CD4-positive, alpha-beta T cell treated with Interferon alpha-2 for 1 hour (primary cell): ENCODE results near the gene SP5.
"Not testable (repeated sequence)": the region's sequence is repeated elsewhere in the genome, so short reads cannot be mapped to it uniquely, and the experiment has no call there.

Experiments used
- DNase-seq, 2 donors: peaks; one replicate each; pipeline ENCODE4 v3.0.0-alpha.2; 2020 to 2022

SP5 gene

DNA sequence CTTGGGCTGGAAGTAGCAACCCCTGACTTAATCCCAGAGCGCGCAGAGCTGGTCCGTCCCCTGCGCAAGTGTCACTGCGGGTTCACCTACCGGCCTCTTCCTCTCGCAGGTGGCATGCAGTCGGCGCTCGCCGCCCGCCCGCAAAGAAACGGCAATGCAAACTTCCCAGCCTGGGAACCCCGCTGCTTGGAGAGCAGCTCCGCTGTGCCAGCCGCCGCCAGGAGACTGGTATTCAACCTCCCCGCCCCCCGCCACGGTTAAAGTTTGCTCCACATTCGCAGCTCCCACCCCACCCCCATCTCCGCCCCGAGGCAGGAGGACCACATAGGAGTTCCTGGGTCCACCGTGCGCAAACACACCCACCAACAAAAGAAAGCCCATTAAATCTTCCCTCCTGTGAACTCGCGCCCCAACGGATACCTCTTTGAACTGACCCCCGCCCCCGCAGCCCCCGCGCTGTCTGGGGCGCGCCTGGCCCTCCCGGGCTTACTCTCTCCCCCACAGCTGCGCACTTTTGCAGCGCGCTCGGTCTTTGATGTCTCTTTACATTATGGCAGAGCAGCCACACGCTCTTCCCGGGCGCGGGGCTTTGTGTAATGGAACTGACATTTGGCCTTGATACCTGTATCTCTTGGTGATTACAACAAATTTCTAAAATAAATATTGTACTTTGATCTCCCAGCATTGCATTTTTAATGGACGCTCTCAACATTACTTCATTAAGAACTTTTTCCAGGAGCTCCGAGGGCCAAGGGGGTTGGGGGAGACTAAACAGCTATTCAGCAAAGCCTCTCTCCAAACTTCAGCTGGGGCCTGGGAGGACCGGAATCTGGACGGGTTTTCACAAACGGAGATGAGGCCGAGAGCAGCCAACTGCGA is 3.1 kb upstream of the SP5 start:
- no peak for DNase-seq

DNA sequence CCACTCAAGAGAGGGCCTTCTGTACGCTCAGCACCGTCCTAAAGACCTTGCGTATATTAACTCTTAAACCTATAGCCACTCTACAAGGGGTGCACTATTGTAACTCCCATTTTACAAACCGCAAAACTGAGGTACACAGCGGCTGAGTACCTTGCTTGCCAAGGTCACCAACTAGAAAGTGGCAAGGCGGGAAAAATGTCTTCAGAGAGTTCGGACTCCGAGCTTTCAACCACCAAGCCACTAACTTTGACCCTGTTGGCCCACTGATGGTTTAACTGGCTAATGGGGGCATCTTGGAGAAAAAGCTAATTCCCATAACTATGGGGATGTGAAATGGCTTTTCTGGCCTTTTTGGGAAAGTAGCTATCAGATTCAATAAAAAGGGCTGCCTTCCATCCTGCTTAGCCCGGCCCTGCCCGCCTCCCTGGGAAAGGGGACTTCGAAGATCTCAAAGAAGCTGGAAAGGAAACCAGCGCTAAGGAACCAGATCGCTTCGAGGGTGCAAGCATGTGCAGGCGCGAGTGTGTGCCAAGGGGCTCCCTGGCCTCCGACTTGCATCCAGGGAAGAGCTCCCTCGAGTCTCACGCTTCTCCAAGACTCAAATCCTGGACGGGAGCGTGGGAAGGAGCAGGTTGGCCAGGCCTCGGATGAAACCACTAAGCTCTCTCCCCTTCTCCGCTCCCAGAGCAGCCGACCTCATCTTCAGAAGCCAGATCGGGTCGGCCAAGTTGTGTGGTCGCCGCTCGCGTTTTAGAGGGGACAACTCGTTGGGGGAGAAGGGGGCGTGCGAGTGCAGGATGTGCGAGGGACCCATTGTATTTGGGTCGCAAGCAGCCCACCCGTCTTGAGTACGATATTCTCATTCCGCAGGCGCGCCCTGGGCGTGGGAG is 2.2 kb upstream of the SP5 start:
- DNase-seq = no peak

DNA sequence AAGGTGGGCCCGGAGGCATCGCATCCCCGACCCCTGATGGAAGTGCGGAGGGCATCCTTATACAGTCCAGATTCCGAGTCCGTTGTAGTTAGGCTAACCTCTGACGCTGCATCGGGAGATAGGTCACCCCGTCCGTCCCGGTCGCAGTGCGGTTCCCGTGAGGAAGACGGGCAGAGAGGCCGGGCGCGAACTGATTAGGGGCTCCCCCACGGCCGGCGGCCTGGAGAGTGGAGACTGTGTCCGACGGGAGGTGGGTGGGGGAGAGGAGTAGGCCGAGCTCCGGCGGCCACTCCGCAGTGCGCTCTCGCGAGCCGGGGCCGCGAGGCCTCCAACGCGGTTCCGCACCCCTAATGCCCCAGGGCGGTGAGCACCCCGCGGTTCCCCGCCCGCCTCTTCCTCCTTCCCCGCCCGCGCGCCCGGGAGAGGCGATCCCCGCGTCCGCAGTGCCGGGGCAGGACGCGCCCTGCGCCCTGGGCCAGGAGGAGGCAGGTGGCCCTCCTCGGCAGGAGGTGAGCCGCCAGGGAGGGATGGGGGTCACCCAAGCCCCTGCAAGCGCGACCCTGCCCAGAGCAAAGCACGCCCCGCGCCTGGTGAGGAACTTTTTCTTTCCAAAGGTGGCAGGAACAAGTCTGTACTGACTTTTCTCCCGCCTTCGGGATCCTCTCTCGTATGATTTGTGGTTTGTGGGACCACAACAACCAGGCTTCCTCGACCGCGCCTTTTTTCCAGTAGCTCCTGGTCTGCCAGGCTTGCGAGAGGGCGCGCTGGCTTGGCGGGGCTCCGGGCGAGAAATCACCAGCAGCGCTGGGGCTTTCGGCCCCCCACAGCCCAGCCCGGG is 1.4 kb upstream of the SP5 start:
- no peak for DNase-seq

DNA sequence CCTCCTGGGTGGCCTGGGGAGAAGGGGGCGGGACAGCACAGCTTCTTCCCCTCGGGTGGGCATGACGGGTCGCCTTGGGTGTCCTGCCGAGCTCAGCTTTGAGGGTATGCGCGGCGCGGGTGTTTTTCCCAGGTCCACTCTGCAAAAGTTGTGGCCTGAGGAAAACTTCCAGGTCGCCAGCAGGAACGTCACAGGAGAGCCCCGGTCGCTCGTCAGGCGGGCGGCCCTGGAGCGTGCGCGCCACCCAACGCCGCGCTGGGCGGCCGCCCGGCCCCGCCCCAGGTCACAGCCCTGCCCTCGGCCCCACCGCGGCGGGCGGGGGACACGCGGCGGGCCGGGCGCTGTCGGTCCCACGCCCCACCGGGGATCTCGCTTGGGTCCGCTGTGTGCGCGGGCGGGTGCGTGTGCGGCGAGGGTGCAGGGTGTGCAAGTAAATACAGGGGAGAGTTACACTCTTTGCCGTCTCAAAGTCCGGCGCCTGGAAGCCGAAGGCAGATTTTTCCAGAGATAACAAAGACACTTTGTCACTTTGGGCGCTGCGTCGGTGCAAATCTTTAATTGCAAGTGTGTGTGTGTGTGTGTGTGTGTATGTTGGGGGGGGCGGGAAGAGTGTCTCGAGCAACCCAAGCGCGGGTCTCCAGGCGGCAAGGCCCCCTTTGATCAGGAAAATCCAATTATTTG is 616 bp upstream of the SP5 start:
- no peak for DNase-seq

DNA sequence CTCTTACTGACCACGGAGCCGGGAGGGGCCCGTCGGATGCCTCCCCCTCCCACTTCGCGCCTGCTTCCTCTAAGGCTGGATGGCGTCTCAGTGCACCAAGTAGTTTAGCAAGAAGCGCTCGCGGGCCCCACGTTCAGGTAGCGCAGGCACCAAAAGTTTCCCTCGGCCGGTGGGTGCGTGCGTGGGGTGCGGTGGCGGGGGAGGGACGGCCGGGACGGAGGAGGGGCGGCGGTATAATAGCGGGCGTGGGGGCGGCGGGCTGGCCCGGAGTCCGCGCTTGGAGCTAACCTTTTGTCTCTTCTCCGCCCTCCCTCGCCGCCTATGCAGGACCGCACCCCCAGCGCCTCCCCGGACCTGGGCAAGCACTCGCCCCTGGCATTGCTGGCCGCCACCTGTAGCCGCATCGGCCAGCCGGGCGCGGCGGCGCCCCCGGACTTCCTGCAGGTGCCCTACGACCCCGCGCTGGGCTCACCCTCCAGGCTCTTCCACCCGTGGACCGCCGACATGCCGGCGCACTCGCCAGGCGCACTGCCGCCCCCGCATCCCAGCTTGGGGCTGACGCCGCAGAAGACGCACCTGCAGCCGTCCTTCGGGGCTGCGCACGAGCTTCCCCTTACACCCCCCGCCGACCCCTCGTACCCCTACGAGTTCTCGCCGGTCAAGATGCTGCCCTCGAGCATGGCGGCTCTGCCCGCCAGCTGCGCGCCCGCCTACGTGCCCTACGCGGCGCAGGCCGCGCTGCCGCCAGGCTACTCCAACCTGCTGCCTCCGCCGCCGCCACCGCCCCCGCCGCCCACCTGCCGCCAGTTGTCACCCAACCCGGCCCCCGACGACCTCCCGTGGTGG is 1.0 kb downstream of the SP5 start:
- no peak for DNase-seq

DNA sequence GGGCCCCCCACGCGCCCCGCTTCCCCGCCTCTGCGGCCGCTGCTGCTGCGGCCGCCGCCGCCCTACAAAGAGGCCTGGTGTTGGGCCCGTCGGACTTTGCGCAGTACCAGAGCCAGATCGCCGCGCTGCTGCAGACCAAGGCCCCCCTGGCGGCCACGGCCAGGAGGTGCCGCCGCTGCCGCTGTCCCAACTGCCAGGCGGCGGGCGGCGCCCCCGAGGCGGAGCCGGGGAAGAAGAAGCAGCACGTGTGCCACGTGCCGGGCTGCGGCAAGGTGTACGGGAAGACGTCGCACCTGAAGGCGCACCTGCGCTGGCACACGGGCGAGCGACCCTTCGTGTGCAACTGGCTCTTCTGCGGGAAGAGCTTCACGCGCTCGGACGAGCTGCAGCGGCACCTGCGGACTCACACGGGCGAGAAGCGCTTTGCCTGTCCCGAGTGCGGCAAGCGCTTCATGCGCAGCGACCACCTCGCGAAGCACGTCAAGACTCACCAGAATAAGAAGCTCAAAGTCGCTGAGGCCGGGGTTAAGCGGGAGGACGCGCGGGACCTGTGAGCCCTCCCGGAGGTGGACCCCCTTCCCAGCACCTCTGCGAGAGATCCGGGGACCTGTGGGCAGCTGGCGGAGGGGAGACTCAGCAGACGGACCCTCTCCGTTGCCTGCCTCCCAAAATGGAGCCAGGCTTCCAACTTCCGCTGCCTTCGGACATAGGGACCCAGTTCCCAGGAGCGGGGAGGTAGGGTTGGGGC is 1.9 kb downstream of the SP5 start:
- DNase-seq = peak; percentile 13 to 30

DNA sequence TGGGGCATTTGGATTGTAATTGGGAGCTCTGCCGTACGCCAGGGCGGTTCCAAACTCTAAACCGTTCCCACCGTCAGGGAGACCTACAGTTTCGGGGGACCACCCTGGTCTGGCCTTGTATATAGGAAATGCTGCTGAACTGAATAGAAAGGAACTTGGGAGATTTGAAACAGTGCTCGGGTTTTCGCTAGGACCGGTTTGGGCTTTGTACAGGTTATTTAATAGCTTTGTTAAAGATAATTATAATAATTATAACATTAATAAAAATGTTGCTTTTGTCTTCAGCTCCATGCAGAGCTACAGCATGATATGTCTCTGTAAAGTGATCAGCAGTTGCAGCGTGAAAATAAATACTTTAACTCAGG is 2.4 kb downstream of the SP5 start:
- DNase-seq = no peak

DNA sequence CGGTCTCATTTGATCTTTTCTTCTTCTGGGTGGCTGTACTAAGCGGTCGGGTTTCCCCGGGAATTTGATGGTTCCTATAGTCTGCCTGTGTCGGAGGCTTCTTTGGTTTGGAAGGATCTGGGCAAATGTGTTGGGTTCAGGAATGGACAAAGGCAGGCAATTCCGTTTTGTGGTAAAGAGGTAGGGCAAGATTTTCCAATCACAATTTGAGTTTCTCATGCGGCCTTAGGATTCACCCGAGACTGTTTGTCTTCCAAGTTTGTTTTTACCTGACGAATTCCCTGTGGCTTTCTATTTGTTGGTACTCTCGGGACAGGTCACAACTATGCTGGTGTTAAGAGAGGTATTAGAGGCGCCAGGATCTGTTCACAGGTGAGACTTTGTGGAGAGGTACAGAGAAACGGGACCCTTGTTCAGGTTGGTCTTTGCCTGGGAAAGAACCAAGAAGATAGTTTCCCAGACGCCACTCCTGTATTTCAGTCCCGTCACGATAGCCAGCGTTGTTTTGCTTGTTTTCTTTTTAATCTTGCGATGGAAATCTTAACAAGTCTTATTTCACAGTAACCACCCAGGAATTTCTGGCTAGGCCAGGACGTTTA is 3.0 kb downstream of the SP5 start:
- no peak for DNase-seq

DNA sequence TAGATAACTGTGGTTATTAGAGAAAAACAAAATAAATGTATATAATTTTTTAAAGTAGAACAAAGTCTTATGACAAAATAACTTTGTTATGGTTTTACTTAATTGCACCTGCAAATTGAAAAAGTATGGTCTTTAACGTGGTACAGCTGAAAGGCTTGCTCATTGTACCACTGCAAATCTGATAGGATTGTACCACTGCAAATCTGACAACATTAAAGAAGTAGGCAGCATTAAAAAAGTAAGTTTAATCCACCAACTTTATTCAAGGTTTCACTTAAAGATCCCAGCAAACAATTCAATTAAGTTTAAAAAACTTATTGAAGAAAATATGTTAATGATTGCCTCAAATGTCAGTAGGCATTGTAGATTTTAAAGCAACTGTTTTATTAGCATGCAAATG is 4.7 kb downstream of the SP5 start:
- no peak for DNase-seq

DNA sequence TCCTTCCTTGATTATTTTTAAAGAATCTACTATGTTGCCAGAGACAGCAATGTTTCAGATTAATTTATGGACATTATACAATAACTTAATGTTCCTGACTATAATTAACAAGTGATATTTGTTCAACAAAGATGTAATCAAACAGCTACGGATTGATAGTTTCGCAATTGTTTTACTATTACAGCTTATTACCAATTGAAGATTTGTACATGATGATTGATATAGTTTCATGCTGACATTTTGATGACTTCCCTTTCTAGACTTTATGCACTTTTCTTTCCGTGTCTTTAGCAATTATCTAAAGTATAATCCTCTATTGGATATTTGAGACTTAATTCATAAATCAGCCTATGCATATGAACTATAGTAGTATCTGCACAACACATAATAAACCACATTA is 6.5 kb downstream of the SP5 start:
- no peak for DNase-seq

DNA sequence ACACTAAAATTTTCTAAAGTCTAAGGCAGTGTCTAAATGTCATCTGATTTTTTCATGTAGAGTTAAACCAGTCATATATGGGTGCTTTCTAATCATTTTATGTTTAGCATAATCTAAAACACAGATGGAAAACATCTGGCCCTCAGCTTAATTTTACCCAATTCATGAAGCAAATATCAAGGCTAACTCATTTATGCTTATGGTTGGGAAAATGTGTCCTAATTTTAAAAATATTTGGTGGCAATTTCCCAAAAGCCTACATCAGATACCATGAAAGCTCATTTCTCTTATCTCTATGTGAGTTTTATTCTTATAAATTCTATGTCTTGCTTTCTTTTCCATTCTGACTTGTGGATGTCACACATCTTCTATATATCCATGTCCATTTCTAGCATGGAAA is 7.2 kb downstream of the SP5 start:
- no peak for DNase-seq

DNA sequence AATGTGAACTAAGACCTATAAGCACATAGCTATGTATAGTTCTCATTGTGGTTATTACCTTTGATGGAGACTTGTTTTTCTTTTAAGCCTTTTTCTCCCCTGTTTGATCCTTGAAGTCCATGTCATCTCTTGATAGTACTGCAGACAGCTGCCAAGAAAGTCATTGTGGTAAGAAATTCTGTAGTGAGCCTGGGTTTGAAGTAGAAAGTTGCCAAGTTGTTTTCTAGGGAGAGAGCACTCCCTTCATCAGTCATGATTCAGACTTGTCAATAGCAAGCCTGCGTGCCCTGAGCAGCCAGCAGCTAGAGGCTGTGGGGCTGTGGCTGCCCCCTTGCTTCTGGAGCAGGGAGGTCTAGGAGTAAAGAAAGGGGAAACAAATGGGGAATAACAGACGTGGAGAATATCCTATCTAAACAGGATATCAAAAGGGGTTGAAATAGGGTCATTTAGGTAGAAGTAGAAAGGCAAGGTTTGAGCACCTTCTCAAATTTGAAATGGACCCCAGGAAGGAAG is 8.4 kb downstream of the SP5 start:
- no peak for DNase-seq

DNA sequence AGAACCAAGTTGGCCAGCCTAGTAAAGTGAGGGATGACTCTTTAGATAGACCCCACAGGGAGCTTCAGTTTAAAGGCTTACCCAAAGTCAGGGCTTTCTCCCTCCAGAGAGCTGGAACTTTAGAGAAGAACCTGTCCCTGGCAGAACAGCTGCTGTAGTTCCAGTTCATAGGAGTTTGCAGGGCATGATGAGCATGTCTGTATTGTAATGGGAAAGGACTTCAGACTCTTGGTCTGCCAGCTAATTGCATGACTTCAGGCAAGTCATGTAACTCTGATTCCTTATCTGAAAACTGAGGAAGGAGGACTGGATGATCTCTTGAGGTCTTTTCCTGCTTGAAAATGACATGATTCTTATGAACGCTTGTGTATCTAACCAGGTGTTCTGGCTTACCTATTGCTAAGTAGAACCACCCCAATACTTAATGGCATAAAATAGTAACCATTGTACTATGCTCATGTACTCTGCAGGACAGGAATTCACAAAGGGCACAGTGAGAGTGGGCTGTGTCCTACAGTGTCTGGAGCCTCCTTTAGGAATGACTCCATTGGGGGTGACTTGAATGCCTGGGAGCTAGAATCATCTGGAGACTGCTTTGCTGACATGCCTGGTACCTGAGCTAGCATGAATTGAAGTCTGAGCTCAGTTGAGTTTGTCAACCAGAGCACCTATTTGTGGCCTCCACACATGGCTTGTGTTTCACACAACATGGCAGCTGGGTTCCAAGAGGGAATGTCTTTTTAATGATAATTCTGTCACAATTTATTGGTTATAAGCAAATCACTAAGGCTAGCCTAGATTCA is 18.9 kb downstream of the SP5 start:
- DNase-seq = no peak

DNA sequence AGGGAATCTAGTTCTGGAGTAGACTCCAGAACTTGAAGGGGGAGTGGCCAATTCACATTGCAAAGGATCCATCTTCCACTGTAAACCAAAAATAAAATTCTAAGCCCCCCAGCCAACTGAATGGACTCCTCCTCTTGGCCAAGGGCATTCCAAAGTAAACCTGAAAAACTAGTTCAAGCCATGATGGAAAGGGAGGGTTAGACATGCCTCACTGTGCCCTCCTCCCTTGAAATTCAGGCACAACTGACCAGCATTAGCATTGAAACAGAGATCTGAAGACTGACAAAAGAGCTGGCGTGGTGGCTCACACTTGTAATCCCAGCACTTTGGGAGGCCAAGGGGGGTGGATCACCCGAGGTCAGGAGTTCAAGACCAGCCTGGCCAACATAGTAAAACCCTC is 19.5 kb downstream of the SP5 start:
- DNase-seq = not testable (repeated sequence)

DNA sequence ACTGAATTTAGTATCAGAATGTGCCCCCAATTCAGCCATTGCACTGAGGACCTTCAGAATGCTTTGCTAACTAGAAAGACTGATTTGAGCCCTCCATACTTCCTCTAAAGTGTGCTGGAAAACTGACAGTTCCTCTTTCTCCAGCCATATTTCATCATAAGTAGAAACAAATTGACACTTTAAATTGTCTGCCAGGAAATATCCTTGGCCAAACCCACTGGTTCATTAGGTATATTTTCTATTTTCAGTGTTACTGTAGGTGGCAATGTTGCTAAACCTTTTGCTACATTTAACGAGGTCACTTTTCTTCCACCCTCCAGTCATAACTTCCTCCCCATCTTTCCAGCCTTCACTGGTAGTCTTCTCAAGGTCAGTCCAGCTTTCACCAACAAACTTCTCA is 21.5 kb downstream of the SP5 start:
- no peak for DNase-seq

DNA sequence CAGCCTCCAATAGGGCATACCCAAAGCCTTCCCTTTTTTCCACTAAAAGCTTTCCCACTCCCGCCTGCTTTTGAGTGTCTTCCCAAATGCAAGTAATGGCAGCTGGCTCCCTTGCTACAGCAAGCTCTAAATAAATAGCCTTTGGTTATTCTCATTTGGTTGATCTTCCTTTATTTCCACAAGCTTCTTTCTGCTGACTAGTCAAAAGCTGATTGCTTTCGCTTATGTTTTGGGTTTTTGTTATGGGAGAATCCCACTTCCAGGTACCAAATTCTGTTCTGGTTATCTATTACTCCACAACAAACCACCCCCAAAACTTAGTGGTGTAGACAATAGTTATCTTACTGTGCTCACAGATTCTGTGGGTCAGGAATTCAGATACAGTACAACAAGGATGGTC is 22.3 kb downstream of the SP5 start:
- no peak for DNase-seq

DNA sequence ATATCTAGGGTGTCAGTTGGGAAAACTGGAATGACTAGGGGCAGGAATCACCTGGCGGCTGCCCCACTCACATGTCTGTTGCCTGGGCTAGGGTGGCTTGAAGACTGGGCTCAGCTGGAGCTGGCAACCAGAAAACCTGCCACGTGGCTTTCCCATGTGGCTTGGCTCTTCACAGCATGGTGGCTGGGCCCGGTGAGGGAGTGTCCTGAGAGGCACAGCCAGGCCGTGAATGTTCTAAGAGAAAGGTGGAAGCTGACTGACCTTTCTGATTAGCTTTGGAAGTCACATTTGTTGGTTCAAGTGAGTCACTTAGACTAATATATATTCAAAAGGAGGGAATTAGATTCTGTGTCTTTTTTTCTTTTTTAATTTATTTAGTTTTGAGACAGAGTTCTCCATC is 22.7 kb downstream of the SP5 start:
- DNase-seq = no peak

DNA sequence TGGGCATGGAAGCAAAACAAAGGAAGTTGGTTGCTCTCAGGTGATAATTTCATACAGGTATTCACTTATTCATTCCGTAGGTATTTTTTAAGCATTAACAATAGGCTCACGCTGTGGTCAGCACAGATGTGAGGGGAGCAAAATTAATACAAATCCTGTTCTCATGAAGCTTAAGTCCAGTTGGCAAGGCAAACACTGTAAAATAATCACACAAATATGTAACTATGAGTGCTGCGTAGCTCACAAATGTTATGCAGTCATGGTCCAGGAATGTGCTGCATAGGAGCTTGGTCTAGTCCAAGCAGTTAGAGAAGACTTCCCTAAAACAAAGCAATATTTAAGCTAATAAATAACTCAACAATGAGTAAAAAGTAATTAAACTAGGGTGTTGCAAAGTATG is 23.9 kb downstream of the SP5 start:
- DNase-seq = no peak

DNA sequence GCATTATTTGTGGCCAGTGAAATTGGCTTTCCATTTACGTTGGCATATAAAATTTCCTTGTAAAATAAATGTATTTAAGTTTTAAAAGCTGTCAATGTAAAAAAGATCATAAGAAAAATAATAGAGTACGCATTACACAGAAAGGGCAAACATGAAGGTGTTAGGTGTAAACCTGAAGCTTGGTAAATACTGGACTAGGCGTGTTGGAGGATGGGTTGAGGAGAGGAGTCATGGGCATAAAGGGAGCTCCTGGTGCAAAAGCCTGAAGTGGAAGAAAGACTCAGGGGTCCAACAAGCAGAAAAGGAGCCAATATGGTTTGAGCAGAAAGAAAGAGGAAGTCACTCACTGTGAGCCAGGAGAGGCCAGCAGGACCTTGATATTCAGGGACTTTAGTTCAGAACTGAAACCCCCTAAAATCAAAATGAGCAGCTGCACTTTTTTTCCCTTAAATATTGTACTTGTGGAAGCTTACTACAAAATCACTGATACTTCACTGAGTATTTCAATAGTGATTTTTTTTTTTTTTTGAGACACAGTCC is 24.4 kb downstream of the SP5 start:
- no peak for DNase-seq
